Right lung (tissue), 5 donors: ENCODE measurements around the gene ZNF613. TPM values are rescaled to one million over a fixed set of nuclear protein-coding genes. Genes with fewer than 3 reads are reported as not detected.

Experiments
- polyA plus RNA-seq, 5 donors: library from polyadenylated mRNA; unstranded; fragments of 120-200 nt; gene quantifications; one replicate each; pipeline versions ENCODE4 v1.2.1 to v1.2.3, GENCODE V29; 2013; ENCODE audit warnings: inconsistent platforms in 1 of 5, low replicate concordance in 1 of 5; ENCODE audit not compliant: insufficient read length in 5 of 5, insufficient read depth in 1 of 5

The ZNF613 gene
- polyA plus RNA-seq, 5 donors = 10.5 to 16.4 (median 13.7) TPM

Other genes starting within 250 kb of the ZNF613 start
- 10 to 100 TPM; 14.7 to 21.7 (median 20.5) TPM for gene SPACA6, start 234.1 kb upstream of the ZNF613 start, polyA plus RNA-seq
- gene HAS1, start 203.5 kb upstream of the ZNF613 start, polyA plus RNA-seq = 1 to 10 TPM in 1 of 5 donors, under 1 TPM in 4; 0.20 to 1.4 (median 0.36) TPM
- 1 to 10 TPM; 1.2 to 2.7 (median 2.3) TPM for gene FPR1, start 175.6 kb upstream of the ZNF613 start, polyA plus RNA-seq
- gene FPR2, start 166.3 kb upstream of the ZNF613 start, polyA plus RNA-seq = under 1 TPM; 0.18 to 0.45 (median 0.33) TPM
- 1 to 10 TPM in 3 of 5 donors, under 1 TPM in 2; 0.81 to 1.8 (median 1.0) TPM for gene FPR3, start 132.3 kb upstream of the ZNF613 start, polyA plus RNA-seq
- 10 to 100 TPM; 33.0 to 49.5 (median 44.6) TPM for gene ZNF577, start 39.5 kb upstream of the ZNF613 start, polyA plus RNA-seq
- 10 to 100 TPM; 20.7 to 30.7 (median 28.9) TPM for gene ZNF649, start 22.5 kb upstream of the ZNF613 start, polyA plus RNA-seq
- gene ZNF350, start 59.4 kb downstream of the ZNF613 start, polyA plus RNA-seq = 10 to 100 TPM; 13.3 to 25.4 (median 21.4) TPM
- gene ZNF615, start 80.7 kb downstream of the ZNF613 start, polyA plus RNA-seq = 10 to 100 TPM; 13.0 to 27.4 (median 25.8) TPM
- 10 to 100 TPM; 13.5 to 24.3 (median 18.6) TPM for gene ZNF614, start 100.9 kb downstream of the ZNF613 start, polyA plus RNA-seq
- gene ZNF432, start 121.4 kb downstream of the ZNF613 start, polyA plus RNA-seq = 10 to 100 TPM; 17.9 to 29.1 (median 22.9) TPM
- 10 to 100 TPM; 18.1 to 38.3 (median 30.5) TPM for gene ZNF841, start 168.3 kb downstream of the ZNF613 start, polyA plus RNA-seq
- gene ZNF616, start 212.5 kb downstream of the ZNF613 start, polyA plus RNA-seq = 10 to 100 TPM; 14.2 to 27.1 (median 24.0) TPM
- 10 to 100 TPM; 14.8 to 24.2 (median 20.6) TPM for gene ZNF836, start 244.1 kb downstream of the ZNF613 start, polyA plus RNA-seq